NCI-H2227 (cell line): ENCODE measurements around the gene HDDC2.
"Not testable (repeated sequence)": the region's sequence is repeated elsewhere in the genome, so short reads cannot be mapped to it uniquely, and the experiment has no call there.

Experiments used
- DNase-seq: peaks from one replicate; lab custom pipeline; 2025; ENCODE audit not compliant: unreplicated experiment; lab: John Stamatoyannopoulos, UW

Gene HDDC2

DNA sequence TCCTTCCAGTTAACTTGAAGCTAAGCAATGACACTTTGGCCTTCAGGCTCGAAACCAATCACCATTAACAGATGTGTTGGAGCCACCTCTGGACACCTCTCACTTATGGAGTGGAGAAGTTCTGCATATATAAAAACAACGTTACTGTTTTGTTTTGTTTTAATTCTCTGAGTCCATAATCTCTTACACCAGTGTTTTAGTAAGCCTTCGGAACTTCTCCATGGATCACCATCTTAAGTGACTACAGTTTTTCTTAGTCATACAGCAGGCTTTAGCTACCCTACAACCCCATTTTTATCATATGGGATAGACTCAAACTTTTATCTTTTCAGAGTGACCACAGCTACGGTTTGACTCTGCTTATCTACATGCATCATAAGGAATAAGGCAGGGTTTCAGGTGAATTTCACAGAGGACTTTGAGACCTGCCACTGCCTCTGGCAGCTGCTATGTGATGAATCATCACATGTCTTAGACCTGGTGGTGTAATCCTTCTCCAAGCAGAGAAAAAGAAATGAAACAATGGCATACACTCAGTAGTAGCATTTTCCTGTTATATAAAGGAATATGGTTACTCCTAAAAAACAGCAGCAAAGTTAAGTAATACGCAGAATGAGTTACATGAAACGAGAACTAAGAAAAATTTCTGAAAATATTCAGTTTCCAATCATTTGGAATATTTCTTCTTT, 5.5 kb upstream of the HDDC2 start:
- no peak for DNase-seq

DNA sequence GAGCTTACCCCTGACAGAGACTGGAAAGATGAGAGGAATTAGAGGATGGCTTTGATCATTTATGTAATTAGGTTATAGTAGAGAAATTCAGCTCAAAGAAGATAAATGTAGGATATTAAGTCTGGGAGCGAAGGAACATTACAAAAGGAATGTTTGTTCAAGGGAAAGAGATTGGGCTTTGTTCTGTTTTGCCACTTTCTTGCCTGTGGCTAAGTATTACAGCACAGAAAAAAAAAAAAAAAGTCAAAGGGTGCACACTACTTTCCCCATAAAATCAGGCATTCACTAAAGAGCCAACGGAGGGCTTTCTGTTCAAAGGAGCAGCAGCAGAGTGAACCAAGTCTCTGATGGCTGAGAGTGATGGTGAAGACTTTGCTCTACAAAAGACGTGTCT, 5.0 kb upstream of the HDDC2 start:
- no peak for DNase-seq

DNA sequence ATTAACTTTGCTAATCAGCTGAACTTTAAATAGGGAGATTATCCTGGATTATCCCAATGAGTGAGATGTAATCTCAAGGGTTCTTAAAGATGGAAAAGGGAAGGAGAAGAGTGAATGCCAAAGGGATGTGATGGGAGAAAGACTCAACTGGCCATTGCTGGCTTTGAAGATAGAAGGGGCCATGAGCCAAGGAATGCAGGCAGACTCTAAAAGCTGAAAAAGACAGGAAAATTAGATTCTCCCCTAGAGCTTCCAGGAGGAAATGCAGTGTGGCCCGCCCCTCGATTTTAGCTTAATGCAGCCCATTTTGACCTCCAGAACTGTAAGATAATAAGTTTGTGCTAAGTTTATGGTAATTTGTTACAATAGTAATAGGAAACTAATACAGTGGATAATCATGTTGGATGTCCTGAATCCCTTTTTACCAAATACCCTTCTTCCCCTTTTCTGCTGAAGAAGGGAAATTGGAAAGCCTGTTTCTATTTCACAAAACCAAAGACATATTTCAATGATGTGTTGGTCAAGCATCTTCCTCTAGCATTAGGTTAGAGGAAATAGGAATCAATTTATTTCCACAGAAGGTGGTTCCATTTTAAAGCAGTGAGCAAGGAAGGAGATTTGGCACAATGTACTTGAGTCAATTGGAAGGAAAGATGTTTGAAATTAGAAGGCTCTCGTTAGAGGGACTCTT, 3.3 kb upstream of the HDDC2 start:
- no peak for DNase-seq

DNA sequence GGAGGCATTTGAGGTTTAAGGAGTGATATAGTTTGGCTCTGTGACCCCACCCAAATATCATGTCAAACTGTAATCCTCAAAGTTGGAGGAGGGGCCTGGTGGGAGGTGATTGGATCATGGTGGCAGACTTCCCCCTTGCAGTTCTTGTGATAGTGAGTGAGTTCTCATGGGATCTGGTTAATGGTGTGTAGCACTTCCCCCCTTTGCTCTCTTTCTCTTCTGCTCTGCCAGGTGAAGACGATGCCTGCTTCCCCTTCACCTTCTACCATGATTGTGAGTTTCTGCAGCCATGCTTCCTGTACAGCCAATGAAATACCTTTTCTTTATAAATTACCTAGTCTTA, 1.7 kb upstream of the HDDC2 start:
- DNase-seq, result no peak

DNA sequence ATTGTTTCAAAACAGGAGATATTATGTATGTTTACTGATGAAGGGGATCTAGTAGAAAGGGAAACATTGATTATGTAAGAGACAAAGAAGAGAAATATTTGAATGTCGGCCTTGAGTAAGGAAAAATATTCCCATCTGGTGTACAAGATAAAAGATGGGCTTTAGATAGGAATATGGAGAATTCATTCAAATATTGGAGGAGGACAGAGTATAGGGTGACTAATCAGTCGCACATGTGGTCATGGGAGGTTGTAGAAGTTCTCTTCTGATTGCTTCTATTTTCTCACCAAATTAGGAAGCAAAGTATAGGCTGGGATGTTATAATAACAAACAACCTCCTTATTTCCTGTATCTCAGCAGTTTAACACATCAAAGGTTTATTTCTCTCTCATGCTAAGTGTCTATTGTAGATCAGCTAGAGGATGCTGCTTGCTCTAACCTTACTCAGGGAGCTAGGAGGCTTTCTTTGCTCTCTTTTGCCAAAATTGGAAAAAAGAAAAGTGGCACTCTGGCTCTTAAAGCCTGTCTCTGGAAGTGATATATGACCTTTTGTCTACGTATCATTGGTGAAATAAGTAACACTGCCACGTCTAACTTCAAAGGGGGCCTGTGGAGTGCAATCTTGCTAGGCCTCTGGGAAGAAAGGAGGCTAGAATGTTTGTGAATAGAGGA, 1.2 kb upstream of the HDDC2 start:
- DNase-seq, result no peak

GRCh38 chr6:125300992-125301434, 754 bp downstream of the HDDC2 start:
- peak; percentile 36 for DNase-seq

- DNase-seq, result no peak
Measured at GRCh38 chr6:125299257-125299656, 2.5 kb downstream of the HDDC2 start.

GRCh38 chr6:125296471-125296870, 5.3 kb downstream of the HDDC2 start:
- no peak for DNase-seq

DNA sequence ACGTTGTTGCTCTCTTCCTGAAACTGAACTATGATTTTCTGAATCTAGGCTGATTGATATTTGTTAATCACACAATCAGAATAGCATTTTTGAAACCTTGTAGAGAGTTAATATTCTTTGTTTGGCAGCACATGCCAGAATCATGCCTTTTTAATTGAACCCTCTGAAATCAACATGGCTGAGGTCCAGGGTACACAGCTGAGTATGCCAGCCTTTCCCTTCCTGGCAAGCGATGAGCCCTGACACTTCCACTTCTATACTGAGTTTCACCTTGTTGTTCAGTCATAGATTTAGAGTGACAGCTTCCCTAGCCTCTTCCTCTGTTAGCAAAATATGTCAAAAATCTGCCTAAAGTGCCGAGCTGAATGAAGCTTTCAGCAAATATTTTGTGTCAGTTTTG, 6.8 kb downstream of the HDDC2 start:
- no peak for DNase-seq

GRCh38 chr6:125294036-125294435, 7.7 kb downstream of the HDDC2 start:
- no peak for DNase-seq

DNA sequence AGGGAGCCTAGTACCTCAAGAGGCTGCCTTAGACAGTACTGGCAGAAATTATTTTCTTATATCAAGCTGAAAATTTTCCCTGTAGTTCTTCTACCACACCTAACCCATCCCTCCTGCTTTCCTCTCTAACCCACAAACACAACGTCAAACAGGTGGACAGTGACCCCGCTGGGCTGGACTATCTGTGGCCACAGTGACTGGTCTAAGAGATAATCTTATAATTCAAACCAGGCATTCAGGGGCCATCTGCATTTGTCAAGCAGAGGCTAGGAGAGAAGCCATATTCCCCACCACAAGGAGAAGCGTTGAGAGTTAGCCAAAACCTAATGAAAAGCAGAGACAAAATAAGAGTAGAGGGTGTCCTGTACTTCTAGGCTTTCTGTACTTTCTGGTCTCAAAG, 8.2 kb downstream of the HDDC2 start:
- DNase-seq, result no peak

DNA sequence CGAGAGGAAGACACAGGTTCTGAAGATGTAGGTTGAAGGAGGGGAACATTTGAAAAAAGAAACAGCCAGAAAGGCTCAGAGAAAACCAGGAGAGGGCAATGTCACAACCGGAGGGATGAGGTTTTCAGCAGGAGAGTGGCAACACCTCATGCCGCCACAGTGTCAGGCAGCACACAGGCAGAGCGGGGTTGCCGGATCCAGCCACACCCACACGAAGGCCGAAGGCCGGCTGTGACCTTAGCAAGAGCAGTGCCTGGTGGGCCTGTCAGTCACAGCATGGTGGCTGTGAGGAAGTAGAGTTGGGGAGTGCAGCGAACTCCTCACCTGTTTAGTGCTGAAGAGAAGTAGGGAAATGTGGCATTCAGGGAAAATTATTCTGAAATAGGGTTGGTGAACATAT, 14.0 kb downstream of the HDDC2 start:
- no peak for DNase-seq

GRCh38 chr6:125285936-125286335, 15.8 kb downstream of the HDDC2 start:
- DNase-seq, result no peak

DNA sequence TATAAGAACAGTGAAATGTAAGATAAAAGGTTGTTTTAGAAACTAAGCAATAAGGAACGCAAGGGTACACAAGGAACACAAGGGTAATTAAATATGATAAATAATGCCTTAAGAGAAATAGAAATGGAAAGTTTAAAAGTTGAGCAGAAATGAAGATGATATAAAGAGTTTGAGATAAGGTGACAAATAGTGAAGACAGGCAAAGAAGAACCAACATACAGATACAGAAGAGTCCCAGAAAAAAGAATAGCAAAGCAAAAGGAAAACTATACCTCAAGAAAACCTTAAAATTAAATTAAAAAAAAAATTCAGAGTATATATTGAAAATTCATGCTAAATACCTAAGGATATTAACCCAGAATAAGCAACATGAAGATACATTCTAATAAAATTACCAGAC, 16.4 kb downstream of the HDDC2 start:
- no peak for DNase-seq

DNA sequence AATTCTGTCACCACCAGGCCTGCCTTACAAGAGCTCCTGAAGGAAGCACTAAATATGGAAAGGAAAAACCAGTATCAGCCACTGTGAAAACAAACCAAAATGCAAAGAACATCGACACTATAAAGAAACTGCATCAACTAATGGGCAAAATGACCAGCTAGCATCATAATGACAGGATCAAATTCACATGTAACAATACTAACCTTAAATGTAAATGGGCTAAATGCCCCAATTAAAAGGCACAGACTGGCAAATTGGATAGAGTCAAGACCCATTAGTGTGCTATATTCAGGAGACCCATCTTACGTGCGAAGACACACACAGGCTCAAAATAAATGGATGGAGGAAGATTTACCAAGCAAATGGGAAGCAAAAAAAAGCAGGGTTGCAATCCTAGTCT, 19.3 kb downstream of the HDDC2 start:
- not testable (repeated sequence) for DNase-seq

DNA sequence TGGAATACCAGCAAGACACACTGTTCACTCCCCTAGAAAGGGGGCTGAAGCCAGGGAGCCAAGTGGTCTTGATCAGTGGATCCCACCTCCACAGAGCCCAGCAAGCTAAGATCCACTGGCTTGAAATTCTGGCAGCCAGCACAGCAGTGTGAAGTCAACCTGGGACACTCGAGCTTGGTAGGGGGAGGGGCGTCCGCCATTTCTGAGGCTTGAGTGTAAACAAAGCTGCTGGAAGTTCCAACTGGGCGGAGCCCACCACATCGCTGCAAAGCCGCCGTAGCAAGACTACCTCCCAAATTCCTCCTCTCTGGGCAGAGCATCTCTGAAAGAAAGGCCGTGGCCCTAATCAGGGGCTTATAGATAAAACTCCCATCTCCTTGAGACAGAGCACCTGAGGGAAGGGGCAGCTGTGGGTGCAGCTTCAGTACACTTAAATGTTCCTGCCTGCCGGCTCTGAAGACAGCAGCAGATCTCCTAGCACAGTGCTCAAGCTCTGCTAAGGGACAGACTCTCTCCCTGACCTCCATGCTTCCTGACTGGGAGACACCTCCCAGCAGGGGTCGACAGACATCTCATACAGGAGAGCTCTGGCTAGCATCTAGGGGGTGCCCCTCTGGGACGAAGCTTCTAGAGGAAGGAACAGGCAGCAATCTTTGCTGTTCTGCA, 21.3 kb downstream of the HDDC2 start:
- DNase-seq, result not testable (repeated sequence)

GRCh38 chr6:125279961-125280360, 21.8 kb downstream of the HDDC2 start:
- DNase-seq, result no peak

DNA sequence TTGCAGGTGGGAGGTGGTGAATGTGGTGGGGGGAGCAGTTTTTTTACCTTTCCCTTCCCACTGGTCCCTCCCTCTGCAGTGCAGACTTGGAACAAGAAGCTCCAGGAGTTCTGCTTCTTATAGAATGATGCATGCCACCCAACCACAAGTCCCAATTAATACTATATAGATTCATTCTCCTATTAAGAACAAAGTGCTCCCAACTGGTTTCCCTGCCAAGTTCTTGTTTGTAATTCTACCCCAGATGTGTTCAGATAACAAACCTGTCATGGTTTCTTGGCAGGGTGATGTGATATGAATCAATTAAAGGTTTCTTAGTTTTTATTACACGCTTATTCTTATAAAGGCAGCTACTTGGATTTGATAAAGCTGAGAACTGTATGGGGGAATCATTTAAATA, 23.9 kb downstream of the HDDC2 start:
- no peak for DNase-seq

- no peak for DNase-seq
Measured at GRCh38 chr6:125275779-125276178, 26.0 kb downstream of the HDDC2 start.

DNA sequence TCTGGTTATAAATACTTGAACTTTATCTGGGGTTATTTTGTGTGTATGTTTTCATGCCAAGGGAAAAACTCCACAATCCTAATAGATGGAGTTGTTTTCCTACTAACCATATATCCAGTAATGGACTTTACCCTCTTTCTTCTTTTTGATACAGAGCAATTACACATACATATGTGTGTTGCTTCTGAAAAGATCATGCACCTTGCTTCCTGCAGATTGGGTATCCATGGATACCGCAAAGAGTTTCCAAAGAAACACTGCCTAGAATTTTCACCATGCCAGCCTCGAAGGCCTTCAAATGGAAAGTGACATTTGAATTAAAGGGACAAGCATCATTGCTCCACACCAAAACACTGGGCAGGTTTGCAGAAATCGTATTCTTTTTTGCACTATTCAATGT, 26.8 kb downstream of the HDDC2 start:
- no peak for DNase-seq

- DNase-seq, result no peak
Measured at GRCh38 chr6:125273965-125274364, 27.8 kb downstream of the HDDC2 start.

GRCh38 chr6:125273251-125273650, 28.5 kb downstream of the HDDC2 start:
- DNase-seq, result no peak
